ENCODE data around the gene SDC4. TPM values are rescaled to one million over a fixed set of nuclear protein-coding genes. Genes with fewer than 3 reads are reported as not detected.
A peak's percentile ranks its signal among the peaks of the same experiment; 100 is the strongest.

The SDC4 gene, protein sequence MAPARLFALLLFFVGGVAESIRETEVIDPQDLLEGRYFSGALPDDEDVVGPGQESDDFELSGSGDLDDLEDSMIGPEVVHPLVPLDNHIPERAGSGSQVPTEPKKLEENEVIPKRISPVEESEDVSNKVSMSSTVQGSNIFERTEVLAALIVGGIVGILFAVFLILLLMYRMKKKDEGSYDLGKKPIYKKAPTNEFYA
- total RNA-seq, result 1 to 10 TPM; 3.8 to 3.9 TPM
- polyA plus RNA-seq, result 1 to 10 TPM; 1.2 to 2.3 TPM

DNA sequence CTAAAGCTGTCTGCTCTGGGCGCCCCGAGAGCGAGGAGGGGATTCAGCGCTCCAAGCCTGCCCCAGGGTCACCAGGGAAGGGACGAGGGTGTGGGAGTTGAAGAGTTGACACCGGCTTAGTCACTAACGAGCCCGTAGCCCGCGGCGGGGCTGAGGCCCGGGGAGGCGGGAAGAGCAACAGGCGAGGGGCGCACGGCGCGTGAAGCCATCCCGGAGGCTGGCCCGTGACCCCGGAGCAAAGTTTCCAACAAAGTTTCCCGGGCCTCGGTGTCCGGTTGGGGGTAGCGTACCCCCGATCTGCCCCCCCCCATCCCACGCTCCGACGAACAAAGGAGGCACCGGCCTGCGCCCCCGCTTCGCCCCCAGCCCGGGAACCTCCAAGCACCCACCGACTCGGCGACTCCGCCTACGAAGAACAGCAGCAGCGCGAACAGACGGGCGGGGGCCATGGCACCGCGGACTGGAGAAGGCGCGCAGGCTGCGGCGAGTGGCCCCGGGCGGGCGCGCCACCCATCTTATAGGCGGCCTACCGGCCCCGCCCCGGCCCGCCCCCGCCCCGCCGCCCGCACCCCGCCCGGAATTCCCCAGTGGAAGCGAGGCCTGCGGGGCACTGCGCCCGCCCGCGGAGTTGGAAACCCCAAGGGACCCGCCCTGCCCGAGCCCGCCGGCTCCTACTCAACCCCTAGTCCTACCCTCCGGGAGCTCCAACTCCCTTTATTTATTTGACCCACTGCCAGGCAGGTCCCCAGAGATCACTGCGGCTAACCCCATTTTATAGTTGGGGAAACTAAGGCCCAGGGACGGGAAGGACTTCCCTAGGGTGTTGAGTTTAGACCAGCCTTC, at the start of gene SDC4:
TSS of gene SDC4 (minus strand) at position 489 of the 843 bp plus-strand sequence. CDS start at position 449, 40 bp downstream.
- no peaks in the 10 kb centered on the region for H3K36me3 Mint-ChIP-seq
- Histone ChIP-seq H3K27ac (ENCODE audit: low read depth, low read length) (peak within 1 kb of the TSS; percentile 58), H3K9me3 (ENCODE audit: control insufficient read depth in 1 of 2, low read length in 2 of 2) (no peaks in the 10 kb centered on the region), H3K27me3 (ENCODE audit: insufficient read depth, low read length) (no peaks in the 10 kb centered on the region), H3K4me1 (ENCODE audit: insufficient read depth, low read length) (peaks cover 29% of the 10 kb centered on the region), H3K36me3 (ENCODE audit: insufficient read depth, low read length) (no peaks in the 10 kb centered on the region), H3K4me3 (ENCODE audit: low read length in 2 of 2) (peak within 1 kb of the TSS; percentile 42 to 72)
- no peaks in the 10 kb centered on the region for H3K27me3 Mint-ChIP-seq
- H3K4me3 Mint-ChIP-seq, result peak within 1 kb of the TSS; percentile 75 to 94 (median 84)
- H3K27ac Mint-ChIP-seq, result peak within 1 kb of the TSS in 6 of 7 donors; percentile 35 to 78 (median 55)
- POLR2A ChIA-PET (ENCODE audit: partially characterized antibody), result interaction anchor here (0.7 to 2.8 kb wide), 6 partner anchors 9 to 68 kb away, joined by 3 to 15 read pairs (median 7); partner anchors contain the start of genes PIGT and SYS1
- DNase-seq, result peak; percentile 50 to 65 (median 55)
- intact Hi-C loops (cut with micrococcal nuclease), result no loop called here
- peaks cover 3 to 37% (median 17%) of the 10 kb centered on the region in 4 donors for H3K4me1 Mint-ChIP-seq
- H3K9me3 Mint-ChIP-seq, result no peaks in the 10 kb centered on the region
- CTCF ChIA-PET (ENCODE audit: partially characterized antibody), result interaction anchor here (0.9 to 2.1 kb wide), 8 partner anchors 12 to 423 kb away, joined by 3 to 11 read pairs (median 4); no protein-coding TSS in a partner anchor

DNA sequence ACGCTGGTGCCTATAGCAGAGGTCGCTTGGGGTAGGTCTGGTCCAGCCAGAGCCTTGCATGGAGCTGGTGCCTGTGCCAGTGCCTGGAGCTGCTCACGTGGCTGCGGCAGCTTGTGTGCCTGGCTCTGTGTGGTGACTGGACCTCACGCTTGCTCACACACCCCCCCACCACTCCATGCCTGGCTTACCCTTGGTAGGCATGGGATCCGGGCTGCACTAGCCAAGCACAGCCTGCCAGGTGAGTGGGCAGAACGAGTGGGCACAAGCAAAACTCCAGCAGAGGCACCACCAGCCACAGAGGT, 46.8 kb upstream of the SDC4 start:
- Histone ChIP-seq H3K4me1 (ENCODE audit: insufficient read depth, low read length) (no peaks in the 10 kb centered on the region), H3K36me3 (ENCODE audit: insufficient read depth, low read length) (no peaks in the 10 kb centered on the region), H3K9me3 (ENCODE audit: control insufficient read depth in 1 of 2, low read length in 2 of 2) (no peaks in the 10 kb centered on the region), H3K27me3 (ENCODE audit: insufficient read depth, low read length) (no peaks in the 10 kb centered on the region), H3K27ac (ENCODE audit: low read depth, low read length) (no peak overlapping the region), H3K4me3 (ENCODE audit: low read length in 2 of 2) (no peak overlapping the region)
- DNase-seq, result no peak
- H3K36me3 Mint-ChIP-seq, result peaks cover 9 to 19% of the 10 kb centered on the region in 2 donors
- H3K27me3 Mint-ChIP-seq, result no peaks in the 10 kb centered on the region
- no peak overlapping the region for H3K27ac Mint-ChIP-seq
- H3K4me3 Mint-ChIP-seq, result no peak overlapping the region
- CTCF ChIA-PET (ENCODE audit: partially characterized antibody), result interaction anchor here (1.0 kb wide), 1 partner anchor 21 kb away, joined by 4 read pairs; no protein-coding TSS in a partner anchor
- intact Hi-C loops (cut with micrococcal nuclease), result no loop called here
- POLR2A ChIA-PET (ENCODE audit: partially characterized antibody), result no interaction called here
- H3K4me1 Mint-ChIP-seq, result peaks cover 0 to 4% (median 2%) of the 10 kb centered on the region in 4 donors
- peaks cover 2 to 8% (median 5%) of the 10 kb centered on the region in 8 donors for H3K9me3 Mint-ChIP-seq

DNA sequence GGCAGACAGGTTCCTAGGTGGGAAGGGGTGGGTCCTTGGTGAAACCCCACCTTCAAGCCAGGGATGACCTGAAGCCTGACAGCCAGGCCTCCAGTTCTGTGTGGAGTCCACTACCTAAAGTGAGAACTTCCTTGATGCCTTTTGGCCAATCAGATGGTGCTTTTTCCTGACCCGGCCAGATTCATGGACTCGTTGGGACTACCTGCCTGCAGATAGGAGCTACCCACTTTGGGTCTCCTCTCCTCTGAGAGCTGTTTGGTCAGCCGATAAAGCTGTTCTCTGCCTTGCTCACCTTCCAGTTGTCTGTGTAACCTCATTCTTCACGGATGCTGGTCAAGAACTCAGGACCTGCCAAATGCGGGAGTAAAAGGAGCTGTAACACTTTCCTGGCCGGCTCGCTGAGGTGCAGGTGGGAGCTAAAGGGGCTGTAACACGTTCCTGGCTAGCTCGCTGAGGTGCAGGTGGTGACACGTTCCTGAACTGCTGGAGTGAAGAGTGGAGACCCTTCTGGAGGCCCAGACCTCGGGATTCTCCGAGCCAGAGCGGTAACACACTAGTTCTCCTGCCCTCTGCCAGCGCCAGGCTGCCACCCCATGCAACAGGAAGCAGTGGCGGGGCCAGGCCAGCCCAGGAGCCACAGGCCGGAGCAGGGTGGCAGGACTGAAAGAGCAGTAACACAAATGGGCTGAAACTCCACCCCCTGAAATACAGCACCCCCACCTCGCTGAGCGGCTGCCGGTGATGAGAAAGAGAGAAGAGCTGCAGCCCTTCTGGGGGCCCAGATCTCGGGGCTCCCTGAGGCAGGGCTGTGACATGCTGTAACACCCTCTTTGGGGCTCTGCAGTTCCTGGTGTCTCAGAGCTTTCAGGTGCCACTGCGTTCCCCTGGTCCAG, 46.2 kb upstream of the SDC4 start:
- ChIA-PET POLR2A (ENCODE audit: partially characterized antibody) (no interaction called here), CTCF (ENCODE audit: partially characterized antibody) (interaction anchor here (0.8 to 3.8 kb wide), 4 partner anchors 18 to 58 kb away, joined by 3 to 18 read pairs (median 4); no protein-coding TSS in a partner anchor)
- H3K9me3 Mint-ChIP-seq, result peaks cover 0 to 2% (median under 1%) of the 10 kb centered on the region in 8 donors
- H3K27ac Mint-ChIP-seq, result no peak overlapping the region
- H3K27me3 Mint-ChIP-seq, result no peaks in the 10 kb centered on the region
- H3K27me3 ChIP-seq (ENCODE audit: insufficient read depth, low read length), result no peaks in the 10 kb centered on the region
- intact Hi-C loops (cut with micrococcal nuclease), result no loop called here
- H3K36me3 Mint-ChIP-seq, result peaks cover 3 to 13% of the 10 kb centered on the region in 2 donors
- H3K4me1 ChIP-seq (ENCODE audit: insufficient read depth, low read length), result no peaks in the 10 kb centered on the region
- peaks cover 0 to 4% (median 2%) of the 10 kb centered on the region in 4 donors for H3K4me1 Mint-ChIP-seq
- no peak for DNase-seq
- H3K4me3 Mint-ChIP-seq, result no peak overlapping the region
- H3K9me3 ChIP-seq (ENCODE audit: control insufficient read depth in 1 of 2, low read length in 2 of 2), result no peaks in the 10 kb centered on the region
- H3K36me3 ChIP-seq (ENCODE audit: insufficient read depth, low read length), result no peaks in the 10 kb centered on the region
- H3K27ac ChIP-seq (ENCODE audit: low read depth, low read length), result no peak overlapping the region
- H3K4me3 ChIP-seq (ENCODE audit: low read length in 2 of 2), result no peak overlapping the region

DNA sequence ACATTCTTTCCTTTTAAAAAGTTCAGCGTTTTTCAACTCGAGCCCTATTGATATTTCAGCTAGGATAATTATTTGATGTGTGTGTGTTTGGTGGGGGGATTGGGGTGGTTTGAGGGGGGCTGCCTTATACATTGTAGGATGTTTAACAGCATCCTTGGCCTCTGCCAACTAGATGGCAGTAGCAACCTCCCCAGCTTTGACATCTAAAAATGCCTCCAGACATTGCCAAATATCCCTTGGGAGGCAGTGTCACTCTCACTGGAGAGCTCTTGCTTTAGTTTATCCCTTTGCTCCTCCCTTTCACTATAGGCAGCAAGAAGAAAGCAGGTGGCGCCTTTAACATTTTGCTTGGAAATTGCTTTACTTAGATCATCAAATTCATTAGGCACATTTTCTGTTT, 44.5 kb upstream of the SDC4 start:
- Mint-ChIP-seq H3K9me3 (no peaks in the 10 kb centered on the region), H3K36me3 (peaks cover 4 to 10% of the 10 kb centered on the region in 2 donors), H3K4me1 (peaks cover 0 to 4% (median 2%) of the 10 kb centered on the region in 4 donors), H3K4me3 (no peak overlapping the region), H3K27me3 (no peaks in the 10 kb centered on the region), H3K27ac (no peak overlapping the region)
- intact Hi-C loops (cut with micrococcal nuclease), result no loop called here
- Histone ChIP-seq H3K27ac (ENCODE audit: low read depth, low read length) (no peak overlapping the region), H3K9me3 (ENCODE audit: control insufficient read depth in 1 of 2, low read length in 2 of 2) (no peaks in the 10 kb centered on the region), H3K27me3 (ENCODE audit: insufficient read depth, low read length) (no peaks in the 10 kb centered on the region), H3K36me3 (ENCODE audit: insufficient read depth, low read length) (no peaks in the 10 kb centered on the region), H3K4me3 (ENCODE audit: low read length in 2 of 2) (no peak overlapping the region), H3K4me1 (ENCODE audit: insufficient read depth, low read length) (no peaks in the 10 kb centered on the region)
- CTCF ChIA-PET (ENCODE audit: partially characterized antibody), result interaction anchor here (0.6 to 3.8 kb wide), 3 partner anchors 19 to 44 kb away, joined by 4 to 18 read pairs (median 9); no protein-coding TSS in a partner anchor
- no peak for DNase-seq
- POLR2A ChIA-PET (ENCODE audit: partially characterized antibody), result no interaction called here

DNA sequence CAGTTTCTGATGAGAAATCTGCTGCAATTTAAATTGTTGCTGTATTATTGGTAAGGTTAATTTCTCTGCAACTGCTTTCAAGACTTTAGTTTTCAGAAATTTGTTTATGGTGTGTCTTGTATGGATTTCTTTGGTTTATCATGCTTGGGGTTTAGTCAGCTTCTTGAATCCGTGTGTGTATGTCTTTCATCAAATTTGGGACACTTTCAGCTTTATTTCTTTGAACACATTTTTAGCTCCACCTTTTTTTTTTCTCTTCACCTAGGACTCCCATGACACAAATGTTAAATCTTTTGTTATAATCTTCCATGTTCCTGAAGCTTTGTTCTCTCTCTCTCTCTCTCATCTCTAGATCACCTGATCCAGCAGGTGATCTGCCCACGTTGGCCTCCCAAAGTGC, 43.3 kb upstream of the SDC4 start:
- Mint-ChIP-seq H3K36me3 (peaks cover 4 to 15% of the 10 kb centered on the region in 2 donors), H3K27ac (peak overlapping the region in 2 of 7 donors; percentile 2 to 57), H3K4me1 (peaks cover 0 to 5% (median 2%) of the 10 kb centered on the region in 4 donors), H3K27me3 (no peaks in the 10 kb centered on the region), H3K9me3 (peaks cover 0 to 2% (median 0%) of the 10 kb centered on the region in 8 donors), H3K4me3 (no peak overlapping the region)
- Histone ChIP-seq H3K4me3 (ENCODE audit: low read length in 2 of 2) (no peak overlapping the region), H3K4me1 (ENCODE audit: insufficient read depth, low read length) (no peaks in the 10 kb centered on the region), H3K9me3 (ENCODE audit: control insufficient read depth in 1 of 2, low read length in 2 of 2) (no peaks in the 10 kb centered on the region), H3K36me3 (ENCODE audit: insufficient read depth, low read length) (no peaks in the 10 kb centered on the region), H3K27ac (ENCODE audit: low read depth, low read length) (no peak overlapping the region), H3K27me3 (ENCODE audit: insufficient read depth, low read length) (no peaks in the 10 kb centered on the region)
- POLR2A ChIA-PET (ENCODE audit: partially characterized antibody), result no interaction called here
- DNase-seq, result no peak
- intact Hi-C loops (cut with micrococcal nuclease), result no loop called here
- CTCF ChIA-PET (ENCODE audit: partially characterized antibody), result interaction anchor here (2.1 to 3.8 kb wide), 2 partner anchors 18 to 45 kb away, joined by 9 to 18 read pairs; no protein-coding TSS in a partner anchor

DNA sequence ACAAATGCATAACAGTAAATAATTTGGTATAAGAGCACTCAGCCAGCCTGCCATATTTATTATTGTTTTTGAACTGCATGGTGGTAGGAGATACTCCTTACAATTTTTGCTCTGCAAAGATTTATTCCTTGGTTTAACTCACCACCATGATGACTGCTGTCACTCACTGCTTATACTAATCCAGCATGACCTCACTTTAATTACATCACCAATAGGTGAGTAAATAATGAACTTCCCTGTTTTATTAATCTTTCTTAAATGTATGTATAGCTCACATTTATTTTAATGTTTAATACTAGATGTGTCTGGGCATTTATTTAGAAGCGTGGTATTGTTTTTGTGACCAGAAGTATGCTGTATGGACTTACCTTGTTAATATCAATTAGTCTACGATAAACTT, 42.7 kb upstream of the SDC4 start:
- H3K27me3 Mint-ChIP-seq, result no peaks in the 10 kb centered on the region
- Histone ChIP-seq H3K9me3 (ENCODE audit: control insufficient read depth in 1 of 2, low read length in 2 of 2) (no peaks in the 10 kb centered on the region), H3K27ac (ENCODE audit: low read depth, low read length) (no peak overlapping the region), H3K4me1 (ENCODE audit: insufficient read depth, low read length) (no peaks in the 10 kb centered on the region), H3K27me3 (ENCODE audit: insufficient read depth, low read length) (no peaks in the 10 kb centered on the region), H3K4me3 (ENCODE audit: low read length in 2 of 2) (no peak overlapping the region), H3K36me3 (ENCODE audit: insufficient read depth, low read length) (no peaks in the 10 kb centered on the region)
- intact Hi-C loops (cut with micrococcal nuclease), result no loop called here
- ChIA-PET CTCF (ENCODE audit: partially characterized antibody) (interaction anchor here (3.8 kb wide), 1 partner anchor 17 kb away, joined by 18 read pairs; no protein-coding TSS in a partner anchor), POLR2A (ENCODE audit: partially characterized antibody) (no interaction called here)
- peaks cover 0 to 2% (median 0%) of the 10 kb centered on the region in 8 donors for H3K9me3 Mint-ChIP-seq
- peaks cover 4 to 15% of the 10 kb centered on the region in 2 donors for H3K36me3 Mint-ChIP-seq
- no peak overlapping the region for H3K27ac Mint-ChIP-seq
- peaks cover 0 to 5% (median 2%) of the 10 kb centered on the region in 4 donors for H3K4me1 Mint-ChIP-seq
- H3K4me3 Mint-ChIP-seq, result no peak overlapping the region
- DNase-seq, result no peak
